ENCODE results near the gene ZSWIM7. TPM values are rescaled to one million over a fixed set of nuclear protein-coding genes. Genes with fewer than 3 reads are reported as not detected.

ZSWIM7 gene
- total RNA-seq, 4 donors from 2014 or later = 9.1 to 15.4 (median 12.5) TPM

GRCh38 chr17:16007439-16007838 is 7.9 kb upstream of the ZSWIM7 start:
- 95% methylated on average over 3 of the region's 3 CpGs for WGBS
- Histone ChIP-seq H3K9me3 (no peaks in the 10 kb centered on the region), H3K27ac (no peak overlapping the region), H3K27me3 (no peaks in the 10 kb centered on the region), H3K36me3 (peaks cover 80% of the 10 kb centered on the region), H3K4me3 (no peak overlapping the region), H3K4me1 (peaks cover 7% of the 10 kb centered on the region)
- DNase-seq (ENCODE audit: low spot score in 2 of 2) = no peak
- TF ChIP-seq, protein P1, sequence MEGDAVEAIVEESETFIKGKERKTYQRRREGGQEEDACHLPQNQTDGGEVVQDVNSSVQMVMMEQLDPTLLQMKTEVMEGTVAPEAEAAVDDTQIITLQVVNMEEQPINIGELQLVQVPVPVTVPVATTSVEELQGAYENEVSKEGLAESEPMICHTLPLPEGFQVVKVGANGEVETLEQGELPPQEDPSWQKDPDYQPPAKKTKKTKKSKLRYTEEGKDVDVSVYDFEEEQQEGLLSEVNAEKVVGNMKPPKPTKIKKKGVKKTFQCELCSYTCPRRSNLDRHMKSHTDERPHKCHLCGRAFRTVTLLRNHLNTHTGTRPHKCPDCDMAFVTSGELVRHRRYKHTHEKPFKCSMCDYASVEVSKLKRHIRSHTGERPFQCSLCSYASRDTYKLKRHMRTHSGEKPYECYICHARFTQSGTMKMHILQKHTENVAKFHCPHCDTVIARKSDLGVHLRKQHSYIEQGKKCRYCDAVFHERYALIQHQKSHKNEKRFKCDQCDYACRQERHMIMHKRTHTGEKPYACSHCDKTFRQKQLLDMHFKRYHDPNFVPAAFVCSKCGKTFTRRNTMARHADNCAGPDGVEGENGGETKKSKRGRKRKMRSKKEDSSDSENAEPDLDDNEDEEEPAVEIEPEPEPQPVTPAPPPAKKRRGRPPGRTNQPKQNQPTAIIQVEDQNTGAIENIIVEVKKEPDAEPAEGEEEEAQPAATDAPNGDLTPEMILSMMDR (IDR thresholded peaks at IDR 0.05) = no peak
- TF ChIP-seq POLR2A (IDR thresholded peaks at IDR 0.05) (no peak), EP300 (IDR thresholded peaks at IDR 0.05) (no peak)

DNA sequence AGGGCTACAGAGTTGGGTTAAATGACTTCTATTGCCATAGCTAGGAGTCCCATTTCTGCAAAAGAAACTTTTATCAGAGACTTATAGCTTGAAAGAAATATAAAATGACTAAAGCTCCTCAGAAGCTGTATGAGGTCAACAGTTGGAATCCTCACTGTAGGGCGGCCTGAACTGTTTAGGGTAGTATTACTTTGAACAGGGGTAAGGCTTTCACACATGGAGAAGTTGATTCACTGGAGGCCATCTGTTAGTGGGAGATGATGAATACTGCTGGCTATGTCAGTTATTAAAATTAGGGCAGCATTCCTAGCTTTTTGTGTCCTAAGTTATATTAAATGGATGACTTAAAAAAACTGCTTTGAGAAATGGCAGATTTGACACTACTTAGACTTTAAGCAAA is 6.1 kb upstream of the ZSWIM7 start:
- Histone ChIP-seq H3K4me3 (no peak overlapping the region), H3K4me1 (peaks cover 12% of the 10 kb centered on the region), H3K36me3 (peaks cover 86% of the 10 kb centered on the region), H3K27ac (no peak overlapping the region), H3K9me3 (no peaks in the 10 kb centered on the region), H3K27me3 (no peaks in the 10 kb centered on the region)
- DNase-seq (ENCODE audit: low spot score in 2 of 2) = no peak
- TF ChIP-seq EP300 (IDR thresholded peaks at IDR 0.05) (no peak), POLR2A (IDR thresholded peaks at IDR 0.05) (no peak), POLR2AphosphoS5 (IDR thresholded peaks at IDR 0.05) (no peak)
- TF ChIP-seq, protein P1 (IDR thresholded peaks at IDR 0.05) = no peak
- WGBS = 95% methylated on average over 1 of the region's 1 CpG

DNA sequence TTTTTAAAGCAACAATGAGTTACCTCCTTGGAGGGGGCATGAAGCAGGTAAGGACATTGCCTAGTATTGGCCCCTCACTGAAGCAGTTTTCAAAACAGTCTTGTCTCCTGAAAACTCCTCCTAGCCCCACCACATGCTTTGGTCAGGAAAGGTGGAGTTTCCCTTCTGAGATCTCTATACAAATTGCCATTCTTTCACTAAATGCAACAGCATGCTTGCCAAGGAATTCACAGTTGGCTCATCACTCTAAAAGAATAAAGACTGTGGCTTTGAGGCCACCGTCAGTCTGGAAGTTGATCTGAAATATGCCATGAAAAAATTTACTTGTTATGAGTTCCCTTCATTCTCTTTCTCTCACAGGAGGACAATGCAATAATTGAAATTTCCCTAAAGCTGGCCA is 4.3 kb upstream of the ZSWIM7 start:
- DNase-seq (ENCODE audit: low spot score in 2 of 2) = no peak
- 59% methylated on average over 1 of the region's 1 CpG for WGBS
- Histone ChIP-seq H3K27me3 (no peaks in the 10 kb centered on the region), H3K4me3 (no peak overlapping the region), H3K36me3 (peaks cover 73% of the 10 kb centered on the region), H3K4me1 (peaks cover 22% of the 10 kb centered on the region), H3K9me3 (no peaks in the 10 kb centered on the region), H3K27ac (peak overlapping the region; percentile 4)
- TF ChIP-seq, protein P1 (IDR thresholded peaks at IDR 0.05) = no peak
- TF ChIP-seq POLR2AphosphoS5 (IDR thresholded peaks at IDR 0.05) = peak in 1 of 3 donors; percentile 22
- TF ChIP-seq POLR2A (IDR thresholded peaks at IDR 0.05) = no peak
- TF ChIP-seq EP300 (IDR thresholded peaks at IDR 0.05) = no peak

DNA sequence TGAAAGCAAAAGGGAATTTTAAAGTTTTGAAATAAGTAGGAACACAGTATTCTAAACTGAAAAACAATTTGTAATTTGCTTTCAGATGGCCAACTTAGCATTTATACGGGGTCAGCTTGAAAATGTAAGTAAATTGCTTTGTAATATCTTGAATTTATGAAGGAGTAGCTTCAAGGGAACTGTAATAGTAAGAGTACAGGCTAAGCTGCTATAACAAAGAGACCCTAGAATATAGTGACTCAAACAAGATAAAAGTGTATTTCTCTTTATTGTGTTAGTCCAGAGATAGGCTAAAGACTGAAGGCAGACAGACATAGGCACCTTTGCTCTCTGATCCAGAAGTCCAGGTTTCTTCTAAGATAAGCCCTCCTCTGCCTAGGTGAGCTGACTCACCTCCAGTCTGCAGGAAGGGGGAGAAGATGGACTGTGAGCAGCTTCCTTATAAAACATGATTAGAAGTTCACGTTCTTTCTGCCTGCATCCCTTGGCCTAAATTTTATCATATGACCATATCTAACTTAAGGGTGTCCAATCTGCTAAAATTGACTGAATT is 3.3 kb upstream of the ZSWIM7 start:
- Histone ChIP-seq H3K27ac (no peak overlapping the region), H3K27me3 (no peaks in the 10 kb centered on the region), H3K36me3 (peaks cover 63% of the 10 kb centered on the region), H3K4me1 (peaks cover 29% of the 10 kb centered on the region), H3K9me3 (no peaks in the 10 kb centered on the region), H3K4me3 (no peak overlapping the region)
- TF ChIP-seq POLR2A (IDR thresholded peaks at IDR 0.05) (no peak), EP300 (IDR thresholded peaks at IDR 0.05) (no peak), POLR2AphosphoS5 (IDR thresholded peaks at IDR 0.05) (no peak)
- TF ChIP-seq, protein P1 (IDR thresholded peaks at IDR 0.05) = no peak
- no peak for DNase-seq (ENCODE audit: low spot score in 2 of 2)
- WGBS = 91% methylated on average over 2 of the region's 2 CpGs

DNA sequence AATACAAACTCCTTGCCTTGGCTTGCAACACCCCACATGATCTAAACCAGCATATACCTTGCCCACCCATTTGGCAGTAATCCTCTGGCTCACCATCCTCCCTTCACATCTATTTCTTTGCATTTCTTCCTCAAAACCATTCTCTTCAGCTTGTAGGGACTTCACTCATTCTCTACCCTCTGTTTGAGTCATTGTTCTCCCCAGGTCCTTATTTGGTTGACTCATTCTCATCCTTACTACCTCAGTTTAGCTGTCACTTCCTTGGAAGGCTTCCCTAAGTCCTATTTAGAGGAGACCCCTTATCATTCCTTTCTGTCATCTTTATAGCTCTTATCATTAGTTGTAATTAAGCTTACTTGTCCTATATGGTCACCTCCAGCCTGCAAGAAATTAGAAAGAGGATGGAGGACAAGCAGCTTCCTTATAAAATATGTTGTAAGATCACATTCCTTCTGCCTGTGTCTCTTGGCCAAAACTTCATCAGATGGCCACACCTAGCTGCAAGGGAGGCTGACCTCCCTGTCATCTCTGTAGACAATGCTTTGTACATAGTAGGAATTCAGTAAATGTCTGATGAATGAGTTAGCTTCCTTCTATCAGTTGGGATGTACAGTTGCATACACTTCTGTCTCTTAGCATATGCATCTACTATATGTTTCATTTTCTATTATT is 1.9 kb upstream of the ZSWIM7 start:
- TF ChIP-seq, protein P1 (IDR thresholded peaks at IDR 0.05) = no peak
- no peak for TF ChIP-seq POLR2AphosphoS5 (IDR thresholded peaks at IDR 0.05)
- Histone ChIP-seq H3K4me1 (peaks cover 29% of the 10 kb centered on the region), H3K36me3 (peaks cover 51% of the 10 kb centered on the region), H3K4me3 (peak overlapping the region; percentile 78), H3K27ac (no peak overlapping the region), H3K27me3 (no peaks in the 10 kb centered on the region), H3K9me3 (no peaks in the 10 kb centered on the region)
- no peak for DNase-seq (ENCODE audit: low spot score in 2 of 2)

All from suprapubic skin (tissue), 4 donors.